Measurements from ENCODE around the gene CCDC187. TPM values are rescaled to one million over a fixed set of nuclear protein-coding genes. Genes with fewer than 3 reads are reported as not detected.

CCDC187 gene
- total and polyA plus RNA-seq, 12 donors: 0.02 to 0.07 (median 0.03) TPM; not detected in 8

DNA sequence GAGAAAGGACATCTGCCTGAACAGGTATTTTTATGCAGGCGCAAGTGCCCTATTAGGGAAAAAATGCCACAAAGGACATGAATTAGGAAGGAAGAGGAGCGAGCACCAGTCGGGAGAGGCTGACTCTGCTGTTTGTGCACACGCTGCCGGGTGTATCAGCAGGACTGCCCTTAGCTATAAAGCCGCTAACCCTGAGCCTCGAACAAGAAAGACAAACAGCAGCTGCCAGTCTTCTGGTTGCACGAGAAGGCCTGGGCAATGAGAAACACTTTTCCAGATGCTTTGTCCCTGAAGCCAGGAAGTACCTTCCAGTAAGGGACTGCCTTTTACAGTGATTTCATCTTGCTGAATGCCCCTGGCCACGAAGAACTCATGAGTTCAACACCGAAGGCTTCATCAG lies 70.9 kb downstream of the CCDC187 start:
- H3K27me3 ChIP-seq: no peaks in the 10 kb centered on the region
- H3K4me3 ChIP-seq: no peak overlapping the region
- DNase-seq (no peak), ATAC-seq (no peak)
- 76 to 83% methylated on average over 10 of the region's 10 CpGs for WGBS, 2 donors
- TF ChIP-seq, protein P1, sequence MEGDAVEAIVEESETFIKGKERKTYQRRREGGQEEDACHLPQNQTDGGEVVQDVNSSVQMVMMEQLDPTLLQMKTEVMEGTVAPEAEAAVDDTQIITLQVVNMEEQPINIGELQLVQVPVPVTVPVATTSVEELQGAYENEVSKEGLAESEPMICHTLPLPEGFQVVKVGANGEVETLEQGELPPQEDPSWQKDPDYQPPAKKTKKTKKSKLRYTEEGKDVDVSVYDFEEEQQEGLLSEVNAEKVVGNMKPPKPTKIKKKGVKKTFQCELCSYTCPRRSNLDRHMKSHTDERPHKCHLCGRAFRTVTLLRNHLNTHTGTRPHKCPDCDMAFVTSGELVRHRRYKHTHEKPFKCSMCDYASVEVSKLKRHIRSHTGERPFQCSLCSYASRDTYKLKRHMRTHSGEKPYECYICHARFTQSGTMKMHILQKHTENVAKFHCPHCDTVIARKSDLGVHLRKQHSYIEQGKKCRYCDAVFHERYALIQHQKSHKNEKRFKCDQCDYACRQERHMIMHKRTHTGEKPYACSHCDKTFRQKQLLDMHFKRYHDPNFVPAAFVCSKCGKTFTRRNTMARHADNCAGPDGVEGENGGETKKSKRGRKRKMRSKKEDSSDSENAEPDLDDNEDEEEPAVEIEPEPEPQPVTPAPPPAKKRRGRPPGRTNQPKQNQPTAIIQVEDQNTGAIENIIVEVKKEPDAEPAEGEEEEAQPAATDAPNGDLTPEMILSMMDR (IDR thresholded peaks at IDR 0.05): no peak
- H3K4me1 ChIP-seq: peaks cover 0 to 14% (median 2%) of the 10 kb centered on the region in 9 donors
- H3K27ac ChIP-seq: no peak overlapping the region
- H3K9me3 ChIP-seq: no peaks in the 10 kb centered on the region
- intact Hi-C loops (cut with DNase I): no loop called here
- H3K36me3 ChIP-seq: peaks cover 0 to 21% (median 0%) of the 10 kb centered on the region in 9 donors

DNA sequence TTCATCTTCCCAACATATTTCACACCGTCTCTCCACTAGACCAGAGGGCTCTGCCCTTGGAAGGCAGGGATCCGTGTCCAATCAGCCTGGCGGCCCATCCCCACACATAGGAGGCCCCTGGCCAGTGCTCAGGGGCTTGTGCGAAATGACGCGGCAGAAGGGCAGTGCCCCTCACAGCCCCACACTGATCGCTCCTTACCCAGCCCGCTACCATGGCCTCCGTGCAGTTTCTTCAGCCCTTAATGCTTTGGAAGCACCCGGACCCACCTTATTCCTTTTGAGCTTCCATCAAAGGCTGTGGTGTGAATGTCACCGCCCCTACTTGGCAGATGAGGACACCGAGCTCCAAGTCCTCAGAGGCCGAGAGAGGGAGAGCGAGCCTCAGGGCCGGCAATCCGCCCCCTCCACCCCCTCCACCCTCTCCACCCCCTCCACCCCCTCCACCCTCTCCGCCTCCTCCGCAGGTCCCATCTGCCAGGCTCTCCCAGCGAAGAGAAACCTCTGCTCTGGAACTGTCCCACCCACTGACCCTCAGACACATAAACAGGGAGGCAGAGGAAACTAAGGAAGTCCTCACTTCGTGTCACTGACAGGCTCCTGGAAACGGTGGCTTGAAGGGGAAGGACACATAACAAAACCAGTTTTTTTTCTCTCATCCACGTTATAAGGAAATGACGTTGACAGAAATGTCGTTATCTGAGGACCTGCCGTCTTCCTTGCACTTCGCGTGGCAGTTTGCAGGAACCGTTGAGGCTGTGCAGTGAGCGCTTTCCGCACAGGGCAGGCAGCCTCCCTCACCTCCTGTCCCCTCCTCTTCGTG lies 72.2 kb downstream of the CCDC187 start:
- WGBS, 2 donors: 71 to 74% methylated on average over 29 to 31 of the region's 31 CpGs
- peaks cover 0 to 21% (median 0%) of the 10 kb centered on the region in 9 donors for H3K36me3 ChIP-seq
- DNase-seq (no peak), ATAC-seq (peak in 6 of 8 donors; percentile 26 to 87 (median 64))
- no peaks in the 10 kb centered on the region for H3K27me3 ChIP-seq
- TF ChIP-seq, protein P1 (IDR thresholded peaks at IDR 0.05): no peak
- H3K4me1 ChIP-seq: peaks cover 0 to 11% (median 0%) of the 10 kb centered on the region in 9 donors
- peak overlapping the region in 5 of 10 donors; percentile 16 to 43 (median 36) for H3K27ac ChIP-seq
- H3K4me3 ChIP-seq: peak overlapping the region in 4 of 10 donors; percentile 7 to 31 (median 10)
- intact Hi-C loops (cut with DNase I): no loop called here
- no peaks in the 10 kb centered on the region for H3K9me3 ChIP-seq

DNA sequence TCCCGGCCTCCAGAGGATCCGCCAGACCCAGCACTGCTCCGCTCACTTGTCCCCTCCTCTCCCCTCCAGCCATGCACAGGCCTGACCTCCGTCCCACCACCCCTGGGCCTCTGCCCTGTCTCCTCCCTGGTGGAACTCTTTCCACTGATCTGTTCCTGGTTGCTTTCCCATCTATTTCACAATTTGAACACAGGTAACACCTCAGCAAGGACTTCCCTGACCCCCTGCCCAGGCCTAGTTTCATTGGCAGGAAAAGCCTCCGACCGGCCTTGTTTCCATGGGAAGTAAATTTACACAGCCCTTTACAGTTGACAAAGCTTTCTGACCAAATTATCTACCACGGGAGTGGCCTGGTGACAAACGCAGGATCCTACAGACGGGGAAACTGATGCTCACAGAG lies 73.1 kb downstream of the CCDC187 start:
- 96 to 97% methylated on average over 9 of the region's 9 CpGs for WGBS, 2 donors
- peaks cover 0 to 11% (median 0%) of the 10 kb centered on the region in 9 donors for H3K4me1 ChIP-seq

DNA sequence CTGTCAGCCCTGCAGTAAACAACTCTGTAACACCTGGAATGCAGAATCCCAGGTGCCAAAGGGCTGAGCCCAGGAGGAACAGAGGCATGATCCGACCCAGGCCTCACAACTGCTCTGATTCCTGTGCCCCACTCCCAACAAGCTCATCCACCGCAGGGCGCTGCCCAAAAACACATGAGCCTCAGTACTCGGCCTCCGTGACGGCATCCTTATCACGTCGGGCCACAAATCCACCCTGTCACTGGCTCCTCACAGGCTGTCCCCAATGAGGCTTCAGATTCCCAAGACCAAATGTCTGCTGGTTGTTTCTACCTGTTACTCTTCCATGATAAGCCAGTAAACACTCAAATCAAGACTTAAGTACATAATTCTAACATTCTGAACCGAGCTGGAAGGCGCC lies 73.5 kb downstream of the CCDC187 start:
- Histone ChIP-seq H3K27me3 (no peaks in the 10 kb centered on the region), H3K9me3 (no peaks in the 10 kb centered on the region), H3K27ac (no peak overlapping the region), H3K4me1 (peaks cover 0 to 11% (median 0%) of the 10 kb centered on the region in 9 donors), H3K4me3 (no peak overlapping the region), H3K36me3 (peaks cover 0 to 18% (median 0%) of the 10 kb centered on the region in 9 donors)
- 90 to 95% methylated on average over 10 of the region's 10 CpGs for WGBS, 2 donors
- ATAC-seq (no peak), DNase-seq (no peak)
- TF ChIP-seq, protein P1 (IDR thresholded peaks at IDR 0.05): no peak
- intact Hi-C loops (cut with DNase I): no loop called here

More for the DNA sequence above, 73.1 kb downstream of the CCDC187 start:
- no peak for DNase-seq
- no peaks in the 10 kb centered on the region for H3K27me3 ChIP-seq
- H3K9me3 ChIP-seq: no peaks in the 10 kb centered on the region
- intact Hi-C loops (cut with DNase I): no loop called here
- no peak for ATAC-seq
- peaks cover 0 to 19% (median 0%) of the 10 kb centered on the region in 9 donors for H3K36me3 ChIP-seq
- no peak overlapping the region for H3K27ac ChIP-seq
- H3K4me3 ChIP-seq: no peak overlapping the region
- TF ChIP-seq, protein P1 (IDR thresholded peaks at IDR 0.05): no peak

Data from heart right ventricle (tissue), 16 donors.